Renal pelvis (tissue), 4 donors: ENCODE measurements around the gene TTC39A. TPM values are rescaled to one million over a fixed set of nuclear protein-coding genes. Genes with fewer than 3 reads are reported as not detected.
A peak's percentile ranks its signal among the peaks of the same experiment; 100 is the strongest.
"Not testable (repeated sequence)": the region's sequence is repeated elsewhere in the genome, so short reads cannot be mapped to it uniquely, and the experiment has no call there.

Experiments
- DNase-seq: peaks from one replicate; pipeline ENCODE4 v3.0.0-alpha.2; 2013
- polyA plus RNA-seq, 3 donors: library from polyadenylated mRNA; unstranded; fragments of 120-200 nt; gene quantifications; one replicate each; pipeline ENCODE4 v1.2.1, GENCODE V29; 2013; ENCODE audit not compliant: insufficient read length in 3 of 3

TTC39A gene
- polyA plus RNA-seq, 3 donors: 9.0 to 12.3 (median 9.6) TPM

- DNase-seq: no peak
Measured at GRCh38 chr1:51268634-51269033, 61.7 kb downstream of the TTC39A start.

- DNase-seq: no peak
Measured at GRCh38 chr1:51266791-51267190, 63.6 kb downstream of the TTC39A start.

- DNase-seq: no peak
Measured at GRCh38 chr1:51266181-51266580, 64.2 kb downstream of the TTC39A start.

GRCh38 chr1:51265618-51266017 is 64.7 kb downstream of the TTC39A start:
- no peak for DNase-seq

- DNase-seq: no peak
Measured at GRCh38 chr1:51264451-51264850, 65.9 kb downstream of the TTC39A start.

GRCh38 chr1:51263147-51263877 is 67.0 kb downstream of the TTC39A start:
- no peak for DNase-seq

GRCh38 chr1:51255331-51255730 is 75.0 kb downstream of the TTC39A start:
- DNase-seq: no peak

- no peak for DNase-seq
Measured at GRCh38 chr1:51253691-51254090, 76.7 kb downstream of the TTC39A start.

- DNase-seq: no peak
Measured at GRCh38 chr1:51252366-51252765, 78.0 kb downstream of the TTC39A start.

- DNase-seq: not testable (repeated sequence)
Measured at GRCh38 chr1:51251165-51251564, 79.2 kb downstream of the TTC39A start.

GRCh38 chr1:51250729-51251128 is 79.6 kb downstream of the TTC39A start:
- DNase-seq: not testable (repeated sequence)

GRCh38 chr1:51249445-51249844 is 80.9 kb downstream of the TTC39A start:
- DNase-seq: no peak

- DNase-seq: no peak
Measured at GRCh38 chr1:51247499-51247898, 82.9 kb downstream of the TTC39A start.

- DNase-seq: no peak
Measured at GRCh38 chr1:51247022-51247421, 83.3 kb downstream of the TTC39A start.

GRCh38 chr1:51242546-51242945 is 87.8 kb downstream of the TTC39A start:
- DNase-seq: no peak

GRCh38 chr1:51241119-51241518 is 89.2 kb downstream of the TTC39A start:
- DNase-seq: no peak

- DNase-seq: no peak
Measured at GRCh38 chr1:51240084-51240483, 90.3 kb downstream of the TTC39A start.

- peak; percentile 64 for DNase-seq
Measured at GRCh38 chr1:51238034-51238403, 92.3 kb downstream of the TTC39A start.

- DNase-seq: peak; percentile 37
Measured at GRCh38 chr1:51237351-51238033, 92.9 kb downstream of the TTC39A start.
